IMR-90 (cell line): ENCODE data around the gene MSI2. TPM values are rescaled to one million over a fixed set of nuclear protein-coding genes. Genes with fewer than 3 reads are reported as not detected.

Source experiments
- ATAC-seq: fragments of 200-7000 bp; cut with Tn5 transposase; 2 replicates; pipeline ENCODE4 v1.9.1; 2020; ENCODE audit warnings: low read depth, mild to moderate bottlenecking, moderate library complexity
- BruUV-seq: library from RNA; stranded (reverse); fragments of 400-500 nt; replicated peaks from 2 replicates; lab custom pipeline; 2021; lab: Mats Ljungman, UMichigan
- CTCF ChIA-PET: fragments of 300-600 bp; formaldehyde crosslinking; extraction: SDS; loops from one replicate; lab custom pipeline; 2021; ENCODE audit warnings: antibody characterized with exemption; lab: Yijun Ruan, JAX
- POLR2A ChIA-PET: fragments of 300-600 bp; sonication (Branson Sonifier 250); formaldehyde crosslinking; loops from one replicate; lab custom pipeline; 2022; ENCODE audit warnings: antibody characterized with exemption; ENCODE audit not compliant: unreplicated experiment; lab: Charles Lee
- DNase-seq: peaks from one replicate; pipeline ENCODE4 v3.0.0; 2013
- H2AFZ ChIP-seq: replicated peaks from 2 replicates; pipeline ENCODE3; 2013; ENCODE audit warnings: low read length, mild to moderate bottlenecking; ENCODE audit not compliant: poor library complexity
- H2AK5ac ChIP-seq: 2 replicates; pipeline ENCODE4 v1.6.1; 2013; ENCODE audit warnings: low read depth, low read length, inconsistent platforms
- H2AK9ac ChIP-seq: replicated peaks from 2 replicates; pipeline ENCODE3; 2013; ENCODE audit warnings: mild to moderate bottlenecking, low read depth, low read length, moderate library complexity; ENCODE audit not compliant: poor library complexity
- H2BK120ac ChIP-seq: 2 replicates; pipeline ENCODE4 v1.6.1; 2013; ENCODE audit warnings: low read depth, low read length, inconsistent platforms
- H2BK15ac ChIP-seq: 3 replicates; pipeline ENCODE4 v1.6.1; 2013; ENCODE audit warnings: low read depth, low read length, inconsistent platforms
- H2BK20ac ChIP-seq: 2 replicates; pipeline ENCODE4 v1.6.1; 2013; ENCODE audit warnings: low read depth, mild to moderate bottlenecking, inconsistent platforms, low read length, moderate library complexity
- H2BK5ac ChIP-seq: 2 replicates; pipeline ENCODE4 v1.6.1; 2013; ENCODE audit warnings: mild to moderate bottlenecking, low read depth, low read length, inconsistent platforms; ENCODE audit not compliant: poor library complexity, severe bottlenecking
- H3K14ac ChIP-seq: replicated peaks from 2 replicates; pipeline ENCODE4 v1.6.1; 2013; ENCODE audit warnings: low read depth, low read length, inconsistent platforms
- H3K18ac ChIP-seq: 2 replicates; pipeline ENCODE4 v1.6.1; 2013; ENCODE audit warnings: low read depth, low read length, control low read depth
- H3K23ac ChIP-seq: 2 replicates; pipeline ENCODE4 v1.6.1; 2013; ENCODE audit warnings: low read depth, low read length, inconsistent platforms
- H3K27ac ChIP-seq: 2 replicates; pipeline ENCODE4 v1.5.1; 2013; ENCODE audit warnings: mild to moderate bottlenecking, control low read depth, low read length; ENCODE audit not compliant: insufficient read depth
- H3K27me3 ChIP-seq: 2 replicates; pipeline ENCODE4 v1.6.1; 2013; ENCODE audit warnings: low read length; ENCODE audit not compliant: control insufficient read depth, insufficient read depth
- H3K36me3 ChIP-seq: 2 replicates; pipeline ENCODE4 v1.6.1; 2013; ENCODE audit warnings: low read length, mixed read lengths; ENCODE audit not compliant: control insufficient read depth, insufficient read depth
- H3K4ac ChIP-seq: 2 replicates; pipeline ENCODE4 v1.6.1; 2013; ENCODE audit warnings: low read depth, low read length, inconsistent platforms
- H3K4me1 ChIP-seq: 2 replicates; pipeline ENCODE4 v1.6.1; 2013; ENCODE audit warnings: low read length, mixed read lengths; ENCODE audit not compliant: control insufficient read depth, insufficient read depth
- H3K4me2 ChIP-seq: 2 replicates; pipeline ENCODE4 v1.6.1; 2013; ENCODE audit warnings: low read depth, mild to moderate bottlenecking, control low read depth, low read length, moderate library complexity
- H3K4me3 ChIP-seq: 2 replicates; pipeline ENCODE4 v1.5.1; 2013; ENCODE audit warnings: low read depth, mild to moderate bottlenecking, control low read depth, low read length, moderate library complexity; ENCODE audit not compliant: insufficient read depth
- H3K56ac ChIP-seq: 2 replicates; pipeline ENCODE4 v1.6.1; 2013; ENCODE audit warnings: low read length, inconsistent platforms; ENCODE audit not compliant: insufficient read depth; ENCODE audit errors: extremely low read depth
- H3K79me1 ChIP-seq, 2 experiments: 2 replicates each; pipeline ENCODE4 v1.6.1; 2013; ENCODE audit warnings: low read length in 2 of 2, inconsistent platforms in 1 of 2, low read depth in 1 of 2
- H3K9ac ChIP-seq: 2 replicates; pipeline ENCODE4 v1.6.1; 2013; ENCODE audit warnings: low read depth, low read length, control low read depth
- H3K9me1 ChIP-seq: 2 replicates; pipeline ENCODE4 v1.6.1; 2013; ENCODE audit warnings: low read length, inconsistent platforms; ENCODE audit not compliant: insufficient read depth
- H3K9me3 ChIP-seq: 2 replicates; pipeline ENCODE4 v1.6.1; 2013; ENCODE audit warnings: low read length; ENCODE audit not compliant: control insufficient read depth, insufficient read depth
- H4K20me1 ChIP-seq: 2 replicates; pipeline ENCODE4 v1.6.1; 2013; ENCODE audit warnings: low read length, inconsistent platforms; ENCODE audit not compliant: insufficient read depth
- H4K5ac ChIP-seq: 2 replicates; pipeline ENCODE4 v1.6.1; 2013; ENCODE audit warnings: mild to moderate bottlenecking, low read depth, low read length, control low read depth
- H4K8ac ChIP-seq, 2 experiments: 2 replicates each; pipeline ENCODE4 v1.6.1; 2013; ENCODE audit warnings: low read depth in 2 of 2, low read length in 2 of 2, control low read depth in 1 of 2, inconsistent platforms in 1 of 2
- H4K91ac ChIP-seq: 2 replicates; pipeline ENCODE4 v1.6.1; 2013; ENCODE audit warnings: low read depth, low read length, inconsistent platforms; ENCODE audit not compliant: insufficient read depth
- CEBPB ChIP-seq: IDR thresholded peaks from 2 replicates; pipeline ENCODE4 v1.6.1; 2012; ENCODE audit warnings: low read depth, low read length, improper control_type of control experiment
- FOS ChIP-seq: fragments of 150-350 bp; IDR thresholded peaks from 2 replicates; pipeline ENCODE4 v1.6.1; 2016; ENCODE audit warnings: low read depth, low read length
- MAFK ChIP-seq: IDR thresholded peaks from 2 replicates; pipeline ENCODE4 v1.6.1; 2012; ENCODE audit warnings: low read depth, low read length, improper control_type of control experiment
- MAZ ChIP-seq: IDR thresholded peaks from 2 replicates; pipeline ENCODE4 v1.6.1; 2012; ENCODE audit warnings: low read depth, mild to moderate bottlenecking, low read length, improper control_type of control experiment, moderate library complexity, borderline replicate concordance
- MXI1 ChIP-seq: IDR thresholded peaks from 2 replicates; pipeline ENCODE4 v1.6.1; 2012; ENCODE audit warnings: low read depth, mild to moderate bottlenecking, low read length, moderate library complexity, borderline replicate concordance
- NFE2L2 ChIP-seq: fragments of 150-350 bp; IDR thresholded peaks from 2 replicates; pipeline ENCODE4 v1.6.1; 2016; ENCODE audit warnings: low read depth, mild to moderate bottlenecking, low read length
- RAD21 ChIP-seq: IDR thresholded peaks from 2 replicates; pipeline ENCODE4 v1.6.1; 2012; ENCODE audit warnings: low read length, improper control_type of control experiment
- RCOR1 ChIP-seq: IDR thresholded peaks from 2 replicates; pipeline ENCODE4 v1.6.1; 2012; ENCODE audit warnings: mild to moderate bottlenecking, low read length, improper control_type of control experiment; ENCODE audit not compliant: insufficient replicate concordance
- RFX5 ChIP-seq: IDR thresholded peaks from 2 replicates; pipeline ENCODE4 v1.8.0; 2012; ENCODE audit warnings: low read depth, mild to moderate bottlenecking, low read length, moderate library complexity
- WGBS, 2 experiments: methylation state at CpG; one replicate each; pipeline versions ENCODE4 v1.1.5 to v1.1.7; 2013; ENCODE audit warnings: missing lambda C conversion rate in 2 of 2; ENCODE audit not compliant: insufficient read length in 1 of 2; ENCODE audit errors: extremely low coverage in 2 of 2; 5-methylcytosine and 5-hydroxymethylcytosine counted together
- dilution Hi-C: fragments of 300-500 bp; cut with HindIII; formaldehyde crosslinking; loops from one replicate; pipeline ENCODE4 v1.14.3; 2018; ENCODE audit warnings: low sequenced_read_pairs; ENCODE audit not compliant: unreplicated experiment
- in situ Hi-C: fragments of 300-500 bp; cut with MboI; formaldehyde crosslinking; loops from 3 replicates; pipeline ENCODE4 v1.14.3; 2019; ENCODE audit warnings: low sequenced_read_pairs, inconsistent platforms, mixed read lengths
- intact Hi-C: fragments of 100-400 bp; cut with micrococcal nuclease; formaldehyde crosslinking; loops from 2 replicates; pipeline ENCODE4 v1.10.0; 2022
- polyA plus RNA-seq, 3 experiments: library from polyadenylated mRNA; depleted of rRNA; stranded (reverse); fragments of >200 nt; gene quantifications; 2 replicates each; pipeline ENCODE4 v1.2.3, GENCODE V29; 2012; ENCODE audit warnings: low replicate concordance in 1 of 3
- total RNA-seq: library from RNA; depleted of rRNA; stranded (reverse); fragments of >200 nt; gene quantifications from 2 replicates; pipeline ENCODE4 v1.2.3, GENCODE V29; 2012

The MSI2 gene
- total and polyA plus RNA-seq, 2 of the 4 experiments (the other 2 are of a cell fraction), result 13.0 to 16.0 TPM

DNA sequence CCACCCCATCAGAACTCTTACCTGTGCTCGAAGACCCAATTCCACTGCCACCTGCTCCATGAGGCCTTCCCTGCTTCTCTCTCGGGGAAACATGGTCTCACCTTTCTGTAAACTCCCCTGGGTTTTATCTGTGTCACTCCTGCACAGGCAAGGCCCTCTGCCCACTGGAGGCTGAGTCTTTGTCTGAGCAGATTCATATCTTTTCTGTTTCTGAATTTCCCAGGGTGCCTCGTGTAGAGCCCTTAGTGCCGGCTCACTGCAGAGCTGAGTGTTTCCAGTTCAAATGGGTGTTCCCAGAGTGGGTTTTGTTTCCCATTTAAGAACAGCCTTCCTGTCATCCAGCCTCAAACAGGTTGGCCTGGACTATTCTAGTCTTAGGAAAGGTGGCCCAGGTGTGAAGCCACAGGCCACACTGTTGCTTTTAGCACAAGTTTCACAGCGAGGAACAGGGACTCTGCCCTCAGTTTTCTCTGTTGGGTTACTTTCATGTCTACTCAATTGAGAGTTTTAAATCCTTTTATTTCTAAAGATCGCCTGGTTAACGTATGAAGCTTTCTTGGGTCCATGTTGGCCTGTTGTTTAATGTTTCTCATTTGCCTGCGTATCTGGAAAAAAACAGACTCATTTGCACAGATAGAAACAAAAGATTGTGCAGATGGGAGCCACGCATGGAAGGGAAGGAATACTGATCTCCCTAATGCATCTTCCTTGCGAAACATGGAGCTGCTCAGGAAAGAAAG lies 228.7 kb downstream of the MSI2 start:
- Histone ChIP-seq H3K79me1 (peaks cover 4 to 35% of the 10 kb centered on the region in 2 experiments; a peak in 3 of 4 replicates), H4K8ac (peak overlapping the region in 1 of 2 experiments; percentile 9; a peak in 1 of 4 replicates), H2BK20ac (peak overlapping the region; percentile 41), H2AK9ac (no peak overlapping the region), H3K56ac (no peak overlapping the region), H2BK5ac (peak overlapping the region; percentile 8), H3K4me3 (no peak overlapping the region), H3K23ac (peak overlapping the region; percentile 10), H2AK5ac (peak overlapping the region; percentile 31; the same call in 1 of the 2 replicates), H2BK15ac (peak overlapping the region; percentile 4; the same call in 1 of the 3 replicates), H3K4me2 (peak overlapping the region; percentile 23; the same call in 1 of the 2 replicates), H3K36me3 (no peaks in the 10 kb centered on the region), H3K9me3 (no peaks in the 10 kb centered on the region), H3K4me1 (peaks cover 41% of the 10 kb centered on the region), H3K27me3 (no peaks in the 10 kb centered on the region), H3K4ac (peak overlapping the region; percentile 66), H4K91ac (peak overlapping the region; percentile 34), H4K5ac (peak overlapping the region; percentile 42; the same call in 1 of the 2 replicates), H2BK120ac (peak overlapping the region; percentile 53), H3K14ac (peak overlapping the region; percentile 80), H3K27ac (no peak overlapping the region), H3K18ac (peak overlapping the region; percentile 45), H2AFZ (no peak overlapping the region), H3K9me1 (peaks cover 26% of the 10 kb centered on the region), H4K20me1 (no peaks in the 10 kb centered on the region; the same call in 1 of the 2 replicates), H3K9ac (no peak overlapping the region)
- no peak for TF ChIP-seq MXI1
- TF ChIP-seq RFX5, result no peak
- no peak for TF ChIP-seq CEBPB
- TF ChIP-seq RAD21, result no peak
- no peak for TF ChIP-seq RCOR1
- TF ChIP-seq FOS, result no peak
- no peak for TF ChIP-seq MAZ
- TF ChIP-seq NFE2L2, result no peak
- no peak for TF ChIP-seq MAFK
- ATAC-seq (no peak), DNase-seq (no peak)
- BruUV-seq, result no TSS peak
- POLR2A ChIA-PET, result no interaction called here
- 100% methylated on average over 2 of the region's 10 CpGs; no CpG with 5 or more reads in 1 of the 2 experiments for WGBS, 2 experiments
- intact Hi-C loops, result loop anchor here (5.0 kb wide), 1 partner anchor 228 kb away; the partner anchor contains the start of gene MSI2
- CTCF ChIA-PET, result interaction anchor here (1.4 kb wide), 1 partner anchor 17 kb away, joined by 3 read pairs; no protein-coding TSS in a partner anchor
- dilution Hi-C loops, result no loop called here
- in situ Hi-C loops, result no loop called here
